ENCODE measurements around the gene AP1G2.

DNA sequence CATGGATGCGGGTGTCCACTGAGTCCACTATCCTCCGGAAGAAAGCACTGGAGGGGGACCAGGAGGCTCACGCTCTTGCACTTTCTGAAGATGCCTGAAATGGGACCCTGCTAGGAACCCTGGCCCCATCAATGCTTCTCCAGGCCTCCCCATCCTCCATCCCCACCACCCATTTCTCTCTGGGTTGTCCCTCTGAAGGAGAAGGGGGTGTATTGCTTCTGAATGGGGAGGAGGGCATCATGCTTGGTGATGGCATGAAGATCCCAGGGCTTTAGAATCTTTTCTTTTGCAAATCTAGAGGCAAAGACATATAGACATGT lies 11.7 kb upstream of the AP1G2 start:
- TF ChIP-seq, protein P1, sequence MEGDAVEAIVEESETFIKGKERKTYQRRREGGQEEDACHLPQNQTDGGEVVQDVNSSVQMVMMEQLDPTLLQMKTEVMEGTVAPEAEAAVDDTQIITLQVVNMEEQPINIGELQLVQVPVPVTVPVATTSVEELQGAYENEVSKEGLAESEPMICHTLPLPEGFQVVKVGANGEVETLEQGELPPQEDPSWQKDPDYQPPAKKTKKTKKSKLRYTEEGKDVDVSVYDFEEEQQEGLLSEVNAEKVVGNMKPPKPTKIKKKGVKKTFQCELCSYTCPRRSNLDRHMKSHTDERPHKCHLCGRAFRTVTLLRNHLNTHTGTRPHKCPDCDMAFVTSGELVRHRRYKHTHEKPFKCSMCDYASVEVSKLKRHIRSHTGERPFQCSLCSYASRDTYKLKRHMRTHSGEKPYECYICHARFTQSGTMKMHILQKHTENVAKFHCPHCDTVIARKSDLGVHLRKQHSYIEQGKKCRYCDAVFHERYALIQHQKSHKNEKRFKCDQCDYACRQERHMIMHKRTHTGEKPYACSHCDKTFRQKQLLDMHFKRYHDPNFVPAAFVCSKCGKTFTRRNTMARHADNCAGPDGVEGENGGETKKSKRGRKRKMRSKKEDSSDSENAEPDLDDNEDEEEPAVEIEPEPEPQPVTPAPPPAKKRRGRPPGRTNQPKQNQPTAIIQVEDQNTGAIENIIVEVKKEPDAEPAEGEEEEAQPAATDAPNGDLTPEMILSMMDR (IDR thresholded peaks at IDR 0.05): no peak
- TF ChIP-seq POLR2A (IDR thresholded peaks at IDR 0.05): no peak

Data from Peyer's patch (tissue), 4 donors.